GM12864 (cell line): ENCODE measurements around the gene KSR1.

Experiments
- DNase-seq: peaks from one replicate; pipeline ENCODE4 v3.0.0-alpha.2; 2011; ENCODE audit warnings: low read depth
- H3K4me3 ChIP-seq: 2 replicates; pipeline ENCODE4 v1.5.1; 2011; ENCODE audit warnings: mild to moderate bottlenecking, low read depth, low read length, control low read depth
- TF ChIP-seq, protein P1 (sequence below): IDR thresholded peaks from 2 replicates; pipeline ENCODE4 v1.5.1; 2011; ENCODE audit warnings: low read depth, mild to moderate bottlenecking, moderate library complexity, low read length, control low read depth, inconsistent platforms; ENCODE audit errors: missing control alignments

The KSR1 gene

DNA sequence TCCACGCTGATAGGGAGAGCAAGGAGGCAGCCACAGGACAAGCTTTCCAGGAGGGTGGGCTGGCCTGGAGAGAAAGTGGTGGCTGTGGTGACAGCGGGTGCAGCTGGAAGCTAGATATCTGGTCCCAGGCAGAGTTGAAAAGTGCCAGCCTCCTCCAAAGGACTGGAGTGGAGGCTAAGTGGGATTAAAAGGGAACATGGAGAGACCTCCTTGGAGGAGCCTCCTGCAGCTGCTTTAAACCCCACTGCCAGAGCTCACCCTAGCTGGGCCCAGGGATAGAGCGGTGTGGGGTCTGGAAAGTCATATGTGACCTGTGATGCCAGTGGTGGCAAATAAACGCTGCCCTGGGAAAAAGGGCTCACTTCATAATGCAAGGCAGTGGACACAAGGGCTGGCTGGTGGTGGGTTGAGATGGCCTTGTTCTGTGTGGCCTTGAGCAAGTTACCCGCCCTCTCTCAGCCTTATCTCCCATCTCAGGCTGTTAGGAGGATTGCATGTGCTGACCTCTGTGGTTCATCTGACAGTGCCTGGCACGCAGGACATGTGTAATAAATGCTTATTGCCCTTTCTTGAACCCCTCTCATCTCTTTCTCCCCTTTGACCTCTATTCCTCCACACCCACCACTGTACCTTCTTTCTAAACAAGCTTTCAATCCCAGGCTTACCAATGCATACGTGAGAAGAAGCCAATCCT is 113.8 kb downstream of the KSR1 start:
- H3K4me3 ChIP-seq: no peak overlapping the region
- no peak for DNase-seq
- TF ChIP-seq, protein P1, sequence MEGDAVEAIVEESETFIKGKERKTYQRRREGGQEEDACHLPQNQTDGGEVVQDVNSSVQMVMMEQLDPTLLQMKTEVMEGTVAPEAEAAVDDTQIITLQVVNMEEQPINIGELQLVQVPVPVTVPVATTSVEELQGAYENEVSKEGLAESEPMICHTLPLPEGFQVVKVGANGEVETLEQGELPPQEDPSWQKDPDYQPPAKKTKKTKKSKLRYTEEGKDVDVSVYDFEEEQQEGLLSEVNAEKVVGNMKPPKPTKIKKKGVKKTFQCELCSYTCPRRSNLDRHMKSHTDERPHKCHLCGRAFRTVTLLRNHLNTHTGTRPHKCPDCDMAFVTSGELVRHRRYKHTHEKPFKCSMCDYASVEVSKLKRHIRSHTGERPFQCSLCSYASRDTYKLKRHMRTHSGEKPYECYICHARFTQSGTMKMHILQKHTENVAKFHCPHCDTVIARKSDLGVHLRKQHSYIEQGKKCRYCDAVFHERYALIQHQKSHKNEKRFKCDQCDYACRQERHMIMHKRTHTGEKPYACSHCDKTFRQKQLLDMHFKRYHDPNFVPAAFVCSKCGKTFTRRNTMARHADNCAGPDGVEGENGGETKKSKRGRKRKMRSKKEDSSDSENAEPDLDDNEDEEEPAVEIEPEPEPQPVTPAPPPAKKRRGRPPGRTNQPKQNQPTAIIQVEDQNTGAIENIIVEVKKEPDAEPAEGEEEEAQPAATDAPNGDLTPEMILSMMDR: no peak

DNA sequence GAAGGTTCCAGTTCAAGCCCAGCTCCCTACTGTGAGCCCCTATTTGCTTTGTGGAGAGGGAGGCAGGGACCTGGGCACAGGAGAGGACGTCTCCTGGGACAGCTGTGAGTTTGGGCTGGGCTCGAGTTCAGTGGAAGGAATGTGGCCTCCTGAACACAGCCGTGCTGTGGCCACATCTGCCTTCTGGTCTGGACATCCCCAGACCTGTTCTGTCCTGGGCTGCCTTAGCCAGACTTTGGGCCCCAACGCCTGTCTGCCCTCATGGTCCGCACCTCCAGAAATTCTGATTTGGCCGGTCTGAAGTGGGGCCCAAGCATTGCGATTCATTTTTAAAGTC is 114.3 kb downstream of the KSR1 start:
- no peak overlapping the region for H3K4me3 ChIP-seq
- no peak for DNase-seq
- TF ChIP-seq, protein P1: no peak

DNA sequence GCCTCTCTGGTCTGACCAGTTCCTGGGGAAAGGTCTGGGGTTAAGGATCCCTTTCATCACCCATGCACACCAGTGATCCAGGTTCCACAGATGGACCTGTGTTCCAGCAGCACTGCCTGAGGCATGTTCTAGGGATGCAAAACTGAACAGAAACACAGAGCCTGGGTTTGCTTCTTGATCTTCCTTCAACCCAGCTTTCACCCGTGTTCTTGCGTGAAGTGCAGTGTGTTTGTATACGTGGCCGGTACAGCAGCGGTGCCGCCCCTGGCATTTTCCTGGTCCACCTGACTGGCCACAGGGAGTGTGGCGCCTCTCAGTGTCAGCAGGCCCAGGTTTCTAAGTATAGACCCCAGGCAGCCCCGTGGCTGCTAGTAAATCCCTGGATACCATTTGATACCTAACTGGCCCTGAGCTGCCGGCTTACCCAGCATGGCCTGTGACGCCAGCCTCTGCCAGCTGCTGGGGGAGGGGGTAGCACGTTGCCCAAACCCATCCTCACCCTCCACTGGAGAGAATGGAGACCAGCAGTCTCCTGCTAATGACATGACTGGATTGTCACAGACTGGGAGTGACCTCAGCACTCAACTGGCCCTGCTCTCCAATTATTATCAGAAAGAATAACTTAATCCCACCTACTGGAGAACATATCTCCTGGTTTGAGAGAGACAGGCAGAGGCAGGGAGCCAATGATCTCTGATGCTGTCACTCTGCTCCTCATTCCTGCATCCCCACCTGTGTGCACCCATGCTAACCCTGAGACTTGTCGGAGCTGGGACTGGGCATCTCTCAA is 115.5 kb downstream of the KSR1 start:
- DNase-seq: no peak
- TF ChIP-seq, protein P1: no peak
- H3K4me3 ChIP-seq: no peak overlapping the region

DNA sequence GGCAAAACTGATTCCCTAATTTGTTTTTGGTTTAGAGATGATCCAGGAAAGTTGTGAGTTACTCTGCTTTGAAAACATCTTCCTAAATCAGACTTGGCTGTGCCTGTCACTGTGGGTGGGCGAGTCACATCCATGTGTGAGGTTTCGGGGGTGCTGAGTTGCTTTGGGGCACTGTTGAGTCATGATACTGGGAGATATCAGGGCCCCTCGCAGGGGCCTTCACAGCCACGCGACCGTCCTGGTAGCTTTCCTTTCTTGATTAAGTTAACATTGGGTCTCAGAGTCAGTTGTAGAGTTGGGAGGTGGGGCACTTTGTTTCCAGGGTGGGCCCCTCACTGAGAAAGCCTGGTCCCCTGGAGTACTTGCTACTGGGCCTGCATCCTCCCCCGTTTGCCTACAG is 116.4 kb downstream of the KSR1 start:
- TF ChIP-seq, protein P1: no peak
- no peak for DNase-seq

DNA sequence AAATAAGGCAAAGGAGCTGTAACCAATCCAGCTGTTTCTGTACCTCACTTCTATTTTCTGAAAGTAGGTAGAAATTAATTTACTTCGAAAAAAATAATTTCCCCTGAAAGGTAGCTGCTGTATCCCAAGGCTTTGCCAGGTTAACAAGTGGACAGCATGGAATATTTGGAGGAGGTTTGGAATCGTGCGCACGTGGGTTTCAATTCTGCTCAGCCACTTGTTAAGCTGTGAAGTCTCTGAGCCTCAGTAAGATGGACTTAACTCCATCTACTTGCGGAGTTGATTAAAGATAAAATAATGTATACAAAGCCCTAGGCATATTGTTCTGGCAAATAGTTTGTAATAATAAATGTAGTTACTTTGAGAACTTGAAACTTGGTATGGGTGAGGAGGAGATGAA is 117.3 kb downstream of the KSR1 start:
- DNase-seq: no peak
- no peak overlapping the region for H3K4me3 ChIP-seq
- TF ChIP-seq, protein P1: no peak

More for the DNA sequence above, 116.4 kb downstream of the KSR1 start:
- H3K4me3 ChIP-seq: no peak overlapping the region

DNA sequence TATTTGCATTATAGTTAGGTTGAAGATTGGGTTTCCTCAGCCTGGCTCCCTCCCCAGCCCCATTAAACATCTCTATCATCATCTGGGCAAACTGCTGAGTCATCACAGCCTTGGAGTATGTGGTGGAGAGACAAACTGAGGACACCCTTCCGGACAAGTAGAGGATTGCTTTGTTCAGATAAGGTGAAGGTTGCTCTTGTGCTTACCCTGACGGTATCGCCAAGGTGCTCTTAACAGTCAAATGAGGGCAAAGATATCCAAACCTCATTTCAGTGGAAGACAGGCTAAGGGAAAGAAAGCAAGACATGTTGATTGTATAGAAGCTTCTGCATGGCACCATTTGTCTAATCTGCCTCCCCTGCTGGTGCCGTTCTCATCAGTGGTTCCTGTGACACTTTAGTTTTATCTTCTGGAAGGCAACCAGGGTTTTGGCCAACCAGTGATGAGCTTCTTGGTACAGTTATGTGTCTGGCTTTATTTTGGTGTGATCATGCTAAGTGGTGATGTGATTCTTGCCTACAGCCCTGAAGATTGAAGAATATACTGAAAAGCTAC is 117.8 kb downstream of the KSR1 start:
- TF ChIP-seq, protein P1: no peak
- no peak overlapping the region for H3K4me3 ChIP-seq
- no peak for DNase-seq
